ENCODE results near the gene CACNG1.

The CACNG1 gene

DNA sequence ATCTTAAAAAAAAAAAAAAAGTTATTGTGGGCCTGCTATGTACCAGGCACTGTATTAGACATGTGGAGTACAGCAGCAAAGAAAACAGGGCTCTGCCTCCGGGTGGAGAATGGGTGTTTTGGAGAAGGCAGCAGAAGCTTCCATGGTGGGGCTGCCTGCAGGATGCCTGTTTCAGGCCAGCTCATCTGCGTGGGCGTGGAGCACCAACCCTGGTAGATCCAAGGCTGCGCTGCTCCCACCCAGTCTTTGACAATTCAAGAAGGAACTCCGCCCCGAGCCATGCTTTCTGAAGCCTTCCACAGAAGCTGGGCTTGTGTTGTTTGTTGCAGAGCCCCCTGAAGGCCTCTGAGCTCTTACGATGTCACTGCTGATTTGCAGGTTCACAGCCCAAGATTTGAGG is 23.2 kb upstream of the CACNG1 start:
- H3K27me3 Mint-ChIP-seq (ENCODE audit: low read depth): peaks cover 6% of the 10 kb centered on the region
- no peaks in the 10 kb centered on the region for H3K9me3 Mint-ChIP-seq
- H3K27ac Mint-ChIP-seq: no peak overlapping the region
- H3K36me3 Mint-ChIP-seq (ENCODE audit: low read depth): no peaks in the 10 kb centered on the region
- peaks cover 7% of the 10 kb centered on the region for H3K4me1 Mint-ChIP-seq
- TF ChIP-seq CTCF (IDR thresholded peaks at IDR 0.05; ENCODE audit: unreplicated experiment in 3 of 3): no peak
- no peak overlapping the region for H3K4me3 Mint-ChIP-seq

DNA sequence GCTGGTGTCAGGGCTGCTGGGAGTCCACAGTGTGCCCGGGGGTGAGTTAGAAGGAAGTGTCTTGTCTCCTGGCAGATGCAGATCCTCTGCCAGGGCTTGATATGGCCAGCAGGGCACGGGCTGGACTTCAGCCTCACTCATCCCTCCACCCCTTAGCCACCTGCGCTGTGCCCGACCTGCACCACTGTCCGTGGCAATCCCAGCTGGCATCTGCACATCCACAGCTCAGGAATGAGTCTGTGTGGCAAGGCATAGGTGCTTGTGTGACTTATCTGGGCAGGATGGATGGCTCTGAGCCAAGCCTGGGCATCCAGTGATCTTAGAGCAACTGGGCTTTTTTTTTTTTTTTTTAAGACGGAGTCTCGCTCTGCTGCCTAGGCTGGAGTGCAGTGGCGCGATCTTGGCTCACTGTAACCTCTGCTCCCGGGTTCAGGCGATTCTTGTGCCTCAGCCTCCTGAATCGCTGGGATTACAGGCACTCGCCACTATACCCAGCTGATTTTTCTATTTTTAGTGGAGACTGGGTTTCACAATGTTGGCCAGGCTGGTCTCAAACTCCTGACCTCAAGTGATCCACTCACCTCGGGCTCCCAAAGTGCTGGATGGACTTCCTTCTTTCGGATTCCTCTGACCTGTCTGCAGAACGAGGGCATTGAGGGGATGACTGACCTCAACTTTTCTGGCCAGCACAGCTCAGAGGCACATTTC is 22.5 kb upstream of the CACNG1 start:
- no peaks in the 10 kb centered on the region for H3K9me3 Mint-ChIP-seq
- H3K27me3 Mint-ChIP-seq (ENCODE audit: low read depth): peaks cover 6% of the 10 kb centered on the region
- no peak for TF ChIP-seq CTCF (IDR thresholded peaks at IDR 0.05; ENCODE audit: unreplicated experiment in 3 of 3)
- no peak overlapping the region for H3K27ac Mint-ChIP-seq
- no peaks in the 10 kb centered on the region for H3K36me3 Mint-ChIP-seq (ENCODE audit: low read depth)
- peaks cover 7% of the 10 kb centered on the region for H3K4me1 Mint-ChIP-seq
- no peak overlapping the region for H3K4me3 Mint-ChIP-seq

DNA sequence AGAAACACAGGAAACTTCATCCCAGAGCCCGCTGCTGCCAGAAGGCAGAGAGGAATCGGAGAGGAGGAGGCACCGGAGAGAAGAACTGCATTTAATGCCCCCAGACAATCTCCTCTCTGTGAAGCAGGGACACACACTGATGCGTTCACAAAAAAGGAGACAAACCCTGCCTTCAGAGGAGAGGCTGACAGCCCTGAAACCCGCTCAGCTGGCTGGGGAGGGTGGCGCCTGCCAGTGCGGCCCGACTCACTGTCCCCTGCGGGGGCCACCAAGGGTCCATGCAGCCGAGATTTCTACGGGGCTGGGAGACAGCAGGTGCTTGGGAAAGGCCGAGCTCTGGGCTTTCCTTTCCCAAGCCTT is 21.9 kb upstream of the CACNG1 start:
- Mint-ChIP-seq H3K4me1 (peaks cover 7% of the 10 kb centered on the region), H3K27me3 (ENCODE audit: low read depth) (peaks cover 6% of the 10 kb centered on the region), H3K9me3 (no peaks in the 10 kb centered on the region), H3K36me3 (ENCODE audit: low read depth) (no peaks in the 10 kb centered on the region), H3K27ac (no peak overlapping the region), H3K4me3 (no peak overlapping the region)
- no peak for TF ChIP-seq CTCF (IDR thresholded peaks at IDR 0.05; ENCODE audit: unreplicated experiment in 3 of 3)

DNA sequence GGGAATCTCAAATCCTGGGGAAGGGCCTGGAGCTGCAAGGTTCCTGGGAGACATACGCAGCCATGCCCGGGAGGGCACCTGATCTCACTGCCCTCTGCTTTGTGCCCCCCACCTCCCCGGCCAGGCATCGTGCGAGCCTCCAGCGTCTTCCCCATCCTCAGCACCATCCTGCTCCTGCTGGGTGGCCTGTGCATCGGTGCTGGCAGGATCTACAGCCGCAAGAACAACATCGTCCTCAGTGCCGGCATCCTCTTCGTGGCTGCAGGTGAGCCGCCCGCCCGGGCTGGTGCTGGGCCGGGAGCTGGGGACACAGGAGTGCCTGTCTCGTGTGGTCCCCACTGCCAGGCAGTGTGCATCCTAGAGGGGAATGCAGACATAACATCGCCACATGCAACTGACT is 19.6 kb upstream of the CACNG1 start:
- Mint-ChIP-seq H3K36me3 (ENCODE audit: low read depth) (no peaks in the 10 kb centered on the region), H3K27me3 (ENCODE audit: low read depth) (no peaks in the 10 kb centered on the region), H3K9me3 (no peaks in the 10 kb centered on the region), H3K4me1 (no peaks in the 10 kb centered on the region), H3K27ac (no peak overlapping the region), H3K4me3 (no peak overlapping the region)
- no peak for TF ChIP-seq CTCF (IDR thresholded peaks at IDR 0.05; ENCODE audit: unreplicated experiment in 3 of 3)

GRCh38 chr17:67025216-67025792 is 19.1 kb upstream of the CACNG1 start:
- Mint-ChIP-seq H3K27me3 (ENCODE audit: low read depth) (no peaks in the 10 kb centered on the region), H3K4me3 (no peak overlapping the region), H3K27ac (no peak overlapping the region), H3K9me3 (no peaks in the 10 kb centered on the region), H3K4me1 (no peaks in the 10 kb centered on the region), H3K36me3 (ENCODE audit: low read depth) (no peaks in the 10 kb centered on the region)
- no peak for TF ChIP-seq CTCF (IDR thresholded peaks at IDR 0.05; ENCODE audit: unreplicated experiment in 3 of 3)

GRCh38 chr17:67026341-67026740 is 18.0 kb upstream of the CACNG1 start:
- Mint-ChIP-seq H3K36me3 (ENCODE audit: low read depth) (no peaks in the 10 kb centered on the region), H3K4me3 (no peak overlapping the region)

More at GRCh38 chr17:67026341-67026740, 18.0 kb upstream of the CACNG1 start:
- no peak for TF ChIP-seq CTCF (IDR thresholded peaks at IDR 0.05; ENCODE audit: unreplicated experiment in 3 of 3)
- Mint-ChIP-seq H3K4me1 (no peaks in the 10 kb centered on the region), H3K27me3 (ENCODE audit: low read depth) (no peaks in the 10 kb centered on the region), H3K9me3 (no peaks in the 10 kb centered on the region), H3K27ac (no peak overlapping the region)
